SK-N-SH treated with all-trans-retinoic acid at 6 μM for 48 hours (cell line): ENCODE data around the gene SPESP1.

Source experiments
- ATAC-seq: fragments of 200-7000 bp; cut with Tn5 transposase; 3 replicates; pipeline ENCODE4 v1.9.1; 2020; ENCODE audit warnings: mild to moderate bottlenecking, moderate library complexity
- ARNTL ChIP-seq: fragments of 450-650 bp; formaldehyde crosslinking; IDR thresholded peaks from 2 replicates; pipeline ENCODE4 v1.5.0; 2020; ENCODE audit warnings: low read depth, mild to moderate bottlenecking, moderate library complexity, borderline replicate concordance
- BACH2 ChIP-seq: fragments of 250-450 bp; sonication (Bioruptor Pico); IDR thresholded peaks from 2 replicates; pipeline ENCODE4 v1.9.0; 2021; ENCODE audit warnings: mild to moderate bottlenecking, borderline replicate concordance
- CSDC2 ChIP-seq: fragments of 250-450 bp; sonication (Bioruptor Pico); IDR thresholded peaks from 2 replicates; pipeline ENCODE4 v1.5.0; 2020; ENCODE audit warnings: mild to moderate bottlenecking, moderate library complexity
- CSRNP3 ChIP-seq: fragments of 250-450 bp; sonication (Bioruptor Pico); IDR thresholded peaks from 2 replicates; pipeline ENCODE4 v1.5.1; 2021; ENCODE audit warnings: mild to moderate bottlenecking, moderate library complexity
- ESRRG ChIP-seq: fragments of 250-450 bp; sonication (Bioruptor Pico); IDR thresholded peaks from 2 replicates; pipeline ENCODE4 v1.6.1; 2021; ENCODE audit warnings: mild to moderate bottlenecking
- GLIS3 ChIP-seq: fragments of 250-450 bp; sonication (Bioruptor Pico); IDR thresholded peaks from 2 replicates; pipeline ENCODE4 v1.5.0; 2020; ENCODE audit warnings: mild to moderate bottlenecking, moderate library complexity
- ISL1 ChIP-seq: fragments of 250-450 bp; sonication (Bioruptor Pico); IDR thresholded peaks from 2 replicates; pipeline ENCODE4 v2.1.2; 2022; ENCODE audit warnings: mild to moderate bottlenecking, moderate library complexity
- OSR1 ChIP-seq: fragments of 250-450 bp; sonication (Bioruptor Pico); IDR thresholded peaks from 2 replicates; pipeline ENCODE4 v1.8.0; 2022; ENCODE audit warnings: moderate library complexity, mild to moderate bottlenecking, inconsistent platforms
- PATZ1 ChIP-seq: fragments of 250-450 bp; sonication (Bioruptor Pico); IDR thresholded peaks from 2 replicates; pipeline ENCODE4 v1.8.0; 2020; ENCODE audit warnings: mild to moderate bottlenecking, moderate library complexity, borderline replicate concordance
- POU6F1 ChIP-seq: fragments of 250-450 bp; sonication (Bioruptor Pico); IDR thresholded peaks from 2 replicates; pipeline ENCODE4 v1.8.0; 2021; ENCODE audit warnings: low read depth, mild to moderate bottlenecking, moderate library complexity, borderline replicate concordance
- PPARA ChIP-seq: fragments of 250-450 bp; sonication (Bioruptor Pico); IDR thresholded peaks from 2 replicates; pipeline ENCODE4 v1.5.0; 2020; ENCODE audit warnings: mild to moderate bottlenecking, borderline replicate concordance
- RARB ChIP-seq: fragments of 250-450 bp; sonication (Bioruptor Pico); IDR thresholded peaks from 2 replicates; pipeline ENCODE4 v1.8.0; 2021; ENCODE audit warnings: mild to moderate bottlenecking, moderate library complexity
- TCF4 ChIP-seq: fragments of 250-450 bp; sonication (Bioruptor Pico); IDR thresholded peaks from 2 replicates; pipeline ENCODE4 v1.8.0; 2021; ENCODE audit warnings: mild to moderate bottlenecking, moderate library complexity, borderline replicate concordance
- TOX ChIP-seq: fragments of 250-450 bp; sonication (Bioruptor Pico); IDR thresholded peaks from 2 replicates; pipeline ENCODE4 v1.8.0; 2021; ENCODE audit warnings: mild to moderate bottlenecking, moderate library complexity, borderline replicate concordance
- ZC3H10 ChIP-seq: fragments of 250-450 bp; sonication (Bioruptor Pico); IDR thresholded peaks from 2 replicates; pipeline ENCODE4 v1.5.1; 2021; ENCODE audit warnings: mild to moderate bottlenecking, moderate library complexity
- ZFP3 ChIP-seq: fragments of 250-450 bp; sonication (Bioruptor Pico); IDR thresholded peaks from 2 replicates; pipeline ENCODE4 v1.5.0; 2020; ENCODE audit warnings: mild to moderate bottlenecking, moderate library complexity
- ZFP30 ChIP-seq: fragments of 450-650 bp; formaldehyde crosslinking; IDR thresholded peaks from 2 replicates; pipeline ENCODE4 v1.5.0; 2022; ENCODE audit warnings: mild to moderate bottlenecking, moderate library complexity
- ZNF565 ChIP-seq: fragments of 450-650 bp; formaldehyde crosslinking; conservative IDR thresholded peaks from 2 replicates; pipeline ENCODE4 v1.5.0; 2020; ENCODE audit warnings: low read depth, mild to moderate bottlenecking, moderate library complexity
- ZNF70 ChIP-seq: fragments of 450-650 bp; formaldehyde crosslinking; IDR thresholded peaks from 2 replicates; pipeline ENCODE4 v1.5.0; 2020; ENCODE audit warnings: mild to moderate bottlenecking, moderate library complexity
- ZNF8 ChIP-seq: fragments of 450-650 bp; formaldehyde crosslinking; IDR thresholded peaks from 2 replicates; pipeline ENCODE4 v1.5.0; 2020; ENCODE audit warnings: mild to moderate bottlenecking, moderate library complexity
- TF ChIP-seq, protein P1 (sequence below): fragments of 250-450 bp; sonication (Bioruptor Pico); IDR thresholded peaks from 2 replicates; pipeline ENCODE4 v1.5.0; 2020; ENCODE audit warnings: mild to moderate bottlenecking, moderate library complexity
- TF ChIP-seq, protein P2 (sequence below): fragments of 250-450 bp; sonication (Bioruptor Pico); IDR thresholded peaks from 2 replicates; pipeline ENCODE4 v1.5.1; 2020; ENCODE audit warnings: low read depth, mild to moderate bottlenecking, moderate library complexity

SPESP1 gene

DNA sequence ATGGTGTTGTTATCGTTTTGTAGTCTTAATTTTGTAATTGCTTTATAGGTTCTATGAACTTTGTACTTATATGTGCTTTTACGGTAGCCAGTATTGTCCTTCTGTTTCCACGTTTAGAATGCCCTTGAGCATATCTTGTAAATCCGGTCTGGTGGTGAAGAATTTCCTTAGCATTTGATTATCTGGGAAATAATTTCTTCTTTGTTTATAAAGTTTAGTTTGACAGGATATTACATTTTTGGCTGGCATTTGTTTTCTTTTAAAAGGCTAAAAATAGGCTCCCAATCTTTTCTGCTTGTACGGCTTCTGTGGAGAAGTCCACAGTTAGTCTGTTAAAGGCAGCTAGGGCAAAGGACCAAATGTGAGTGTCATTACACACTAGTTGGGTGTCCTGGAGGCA is 36.7 kb downstream of the SPESP1 start:
- no peak for ATAC-seq
- no peak for TF ChIP-seq CSRNP3 (CRISPR knock-in tag)
- TF ChIP-seq ZNF8 = no peak
- no peak for TF ChIP-seq ZC3H10 (CRISPR knock-in tag)
- TF ChIP-seq OSR1 = no peak
- TF ChIP-seq BACH2 = no peak
- no peak for TF ChIP-seq ZFP3 (CRISPR knock-in tag)
- no peak for TF ChIP-seq TCF4 (CRISPR knock-in tag)
- TF ChIP-seq PPARA (CRISPR knock-in tag) = no peak
- TF ChIP-seq, all 23 proteins: peak for 0

- TF ChIP-seq GLIS3 (CRISPR knock-in tag) (no peak), ZC3H10 (CRISPR knock-in tag) (no peak)
- TF ChIP-seq, all 23 proteins: peak for 0
- no peak for ATAC-seq
Observed at GRCh38 chr15:68967948-68968347, 37.6 kb downstream of the SPESP1 start.

DNA sequence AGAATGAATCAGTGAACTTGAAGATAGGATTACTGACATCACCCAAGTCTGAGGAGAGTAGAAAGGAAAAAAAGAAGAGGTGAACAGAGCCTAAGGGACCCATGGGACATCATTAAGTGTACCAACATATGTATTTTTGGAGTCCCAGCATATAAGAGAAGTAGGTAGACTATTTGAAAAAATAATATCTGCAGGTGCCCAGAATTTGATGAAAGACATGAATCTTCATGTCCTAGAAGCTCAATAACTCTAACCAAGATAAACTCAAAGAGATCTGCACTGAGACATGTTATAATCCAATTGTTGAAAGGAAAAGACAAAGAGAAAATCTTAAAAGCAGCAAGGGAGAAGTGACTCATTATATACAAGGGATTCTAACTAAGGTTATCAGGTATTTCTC is 39.0 kb downstream of the SPESP1 start:
- TF ChIP-seq ZNF70 (CRISPR knock-in tag) = no peak
- TF ChIP-seq TCF4 (CRISPR knock-in tag) = no peak
- no peak for TF ChIP-seq ESRRG (CRISPR knock-in tag)
- no peak for TF ChIP-seq CSDC2
- no peak for TF ChIP-seq ARNTL (CRISPR knock-in tag)
- no peak for TF ChIP-seq PPARA (CRISPR knock-in tag)
- no peak for TF ChIP-seq TOX
- no peak for TF ChIP-seq ISL1 (CRISPR knock-in tag)
- TF ChIP-seq, protein P1, sequence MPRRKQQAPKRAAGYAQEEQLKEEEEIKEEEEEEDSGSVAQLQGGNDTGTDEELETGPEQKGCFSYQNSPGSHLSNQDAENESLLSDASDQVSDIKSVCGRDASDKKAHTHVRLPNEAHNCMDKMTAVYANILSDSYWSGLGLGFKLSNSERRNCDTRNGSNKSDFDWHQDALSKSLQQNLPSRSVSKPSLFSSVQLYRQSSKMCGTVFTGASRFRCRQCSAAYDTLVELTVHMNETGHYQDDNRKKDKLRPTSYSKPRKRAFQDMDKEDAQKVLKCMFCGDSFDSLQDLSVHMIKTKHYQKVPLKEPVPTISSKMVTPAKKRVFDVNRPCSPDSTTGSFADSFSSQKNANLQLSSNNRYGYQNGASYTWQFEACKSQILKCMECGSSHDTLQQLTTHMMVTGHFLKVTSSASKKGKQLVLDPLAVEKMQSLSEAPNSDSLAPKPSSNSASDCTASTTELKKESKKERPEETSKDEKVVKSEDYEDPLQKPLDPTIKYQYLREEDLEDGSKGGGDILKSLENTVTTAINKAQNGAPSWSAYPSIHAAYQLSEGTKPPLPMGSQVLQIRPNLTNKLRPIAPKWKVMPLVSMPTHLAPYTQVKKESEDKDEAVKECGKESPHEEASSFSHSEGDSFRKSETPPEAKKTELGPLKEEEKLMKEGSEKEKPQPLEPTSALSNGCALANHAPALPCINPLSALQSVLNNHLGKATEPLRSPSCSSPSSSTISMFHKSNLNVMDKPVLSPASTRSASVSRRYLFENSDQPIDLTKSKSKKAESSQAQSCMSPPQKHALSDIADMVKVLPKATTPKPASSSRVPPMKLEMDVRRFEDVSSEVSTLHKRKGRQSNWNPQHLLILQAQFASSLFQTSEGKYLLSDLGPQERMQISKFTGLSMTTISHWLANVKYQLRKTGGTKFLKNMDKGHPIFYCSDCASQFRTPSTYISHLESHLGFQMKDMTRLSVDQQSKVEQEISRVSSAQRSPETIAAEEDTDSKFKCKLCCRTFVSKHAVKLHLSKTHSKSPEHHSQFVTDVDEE = no peak
- no peak for TF ChIP-seq ZNF565
- no peak for TF ChIP-seq CSRNP3 (CRISPR knock-in tag)
- TF ChIP-seq, protein P2, sequence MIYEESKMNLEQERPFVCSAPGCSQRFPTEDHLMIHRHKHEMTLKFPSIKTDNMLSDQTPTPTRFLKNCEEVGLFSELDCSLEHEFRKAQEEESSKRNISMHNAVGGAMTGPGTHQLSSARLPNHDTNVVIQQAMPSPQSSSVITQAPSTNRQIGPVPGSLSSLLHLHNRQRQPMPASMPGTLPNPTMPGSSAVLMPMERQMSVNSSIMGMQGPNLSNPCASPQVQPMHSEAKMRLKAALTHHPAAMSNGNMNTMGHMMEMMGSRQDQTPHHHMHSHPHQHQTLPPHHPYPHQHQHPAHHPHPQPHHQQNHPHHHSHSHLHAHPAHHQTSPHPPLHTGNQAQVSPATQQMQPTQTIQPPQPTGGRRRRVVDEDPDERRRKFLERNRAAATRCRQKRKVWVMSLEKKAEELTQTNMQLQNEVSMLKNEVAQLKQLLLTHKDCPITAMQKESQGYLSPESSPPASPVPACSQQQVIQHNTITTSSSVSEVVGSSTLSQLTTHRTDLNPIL (CRISPR knock-in tag) = no peak
- no peak for TF ChIP-seq POU6F1 (CRISPR knock-in tag)
- TF ChIP-seq ZFP3 (CRISPR knock-in tag) = no peak
- no peak for TF ChIP-seq ZC3H10 (CRISPR knock-in tag)
- TF ChIP-seq PATZ1 (CRISPR knock-in tag) = no peak
- TF ChIP-seq GLIS3 (CRISPR knock-in tag) = no peak
- no peak for TF ChIP-seq ZFP30 (CRISPR knock-in tag)
- TF ChIP-seq RARB = no peak
- no peak for ATAC-seq
